Keratinocyte (primary cell): ENCODE data around the gene KCNQ2. TPM values are rescaled to one million over a fixed set of nuclear protein-coding genes. Genes with fewer than 3 reads are reported as not detected.
"Not testable (repeated sequence)": the region's sequence is repeated elsewhere in the genome, so short reads cannot be mapped to it uniquely, and the experiment has no call there.

ENCODE experiments used
- DNase-seq: peaks from one replicate; pipeline ENCODE4 v3.0.0-alpha.2; 2011; ENCODE audit warnings: low read depth, missing footprints, low spot score
- FAIRE-seq: peaks from 2 replicates; lab custom pipeline; 2011; peaks lifted over from hg19 to GRCh38; lab: Jason Lieb, UNC
- H2AFZ ChIP-seq: 2 replicates; pipeline ENCODE4 v1.6.0; 2012; ENCODE audit warnings: low read length, control low read depth, inconsistent platforms; ENCODE audit not compliant: control insufficient read depth
- H3K27ac ChIP-seq: 2 replicates; pipeline ENCODE4 v1.5.1; 2011; ENCODE audit warnings: low read length; ENCODE audit not compliant: control insufficient read depth, insufficient read depth
- H3K27me3 ChIP-seq: 3 replicates; pipeline ENCODE4 v1.6.0; 2011; ENCODE audit warnings: low read length; ENCODE audit not compliant: control insufficient read depth, insufficient read depth; ENCODE audit errors: extremely low read depth
- H3K36me3 ChIP-seq, 2 experiments: 2 replicates in 1 of 2; 3 replicates in 1 of 2; pipeline ENCODE4 v1.5.1; 2011; ENCODE audit warnings: low read length in 2 of 2, mild to moderate bottlenecking in 1 of 2; ENCODE audit not compliant: control insufficient read depth in 2 of 2, insufficient read depth in 2 of 2; ENCODE audit errors: extremely low read depth in 1 of 2
- H3K4me1 ChIP-seq: 3 replicates; pipeline ENCODE4 v1.5.1; 2011; ENCODE audit warnings: low read length; ENCODE audit not compliant: control insufficient read depth, insufficient read depth; ENCODE audit errors: extremely low read depth
- H3K4me2 ChIP-seq: 3 replicates; pipeline ENCODE4 v1.6.0; 2011; ENCODE audit warnings: low read depth, low read length; ENCODE audit not compliant: control insufficient read depth, insufficient read depth; ENCODE audit errors: extremely low read depth
- H3K4me3 ChIP-seq, 3 experiments: fragments of 200-600 bp in 1 of 3; sonication (generic) in 1 of 3; 2 replicates in 2 of 3; 3 replicates in 1 of 3; pipeline ENCODE4 v1.5.1; 2011 to 2016; ENCODE audit warnings: low read length in 3 of 3, mild to moderate bottlenecking in 3 of 3, control low read depth in 2 of 3, inconsistent platforms in 1 of 3, low read depth in 1 of 3, mixed read lengths in 1 of 3, mixed run types in 1 of 3, moderate library complexity in 1 of 3; ENCODE audit not compliant: control insufficient read depth in 2 of 3, insufficient read depth in 2 of 3; ENCODE audit errors: extremely low read depth in 1 of 3
- H3K79me2 ChIP-seq: 2 replicates; pipeline ENCODE4 v1.6.0; 2012; ENCODE audit warnings: low read length; ENCODE audit not compliant: control insufficient read depth, insufficient read depth
- H3K9ac ChIP-seq: 3 replicates; pipeline ENCODE4 v1.6.0; 2011; ENCODE audit warnings: low read length; ENCODE audit not compliant: control insufficient read depth, insufficient read depth; ENCODE audit errors: extremely low read depth
- H3K9me1 ChIP-seq: 3 replicates; pipeline ENCODE4 v1.6.0; 2011; ENCODE audit warnings: low read length; ENCODE audit not compliant: control insufficient read depth, insufficient read depth; ENCODE audit errors: extremely low read depth
- H3K9me3 ChIP-seq: 2 replicates; pipeline ENCODE4 v1.5.1; 2012; ENCODE audit warnings: low read depth, low read length; ENCODE audit not compliant: control insufficient read depth
- H4K20me1 ChIP-seq: 3 replicates; pipeline ENCODE4 v1.6.0; 2011; ENCODE audit warnings: low read length; ENCODE audit not compliant: control insufficient read depth, insufficient read depth; ENCODE audit errors: extremely low read depth
- CTCF ChIP-seq, 3 experiments: IDR thresholded peaks in 1 of 3; conservative IDR thresholded peaks in 1 of 3; optimal IDR thresholded peaks in 1 of 3; 2 replicates in 2 of 3; 3 replicates in 1 of 3; pipeline versions ENCODE3 to v1.5.1; 2011; ENCODE audit warnings: low read length in 3 of 3, mild to moderate bottlenecking in 3 of 3, moderate library complexity in 2 of 3, control low read depth in 1 of 3, inconsistent platforms in 1 of 3; ENCODE audit not compliant: insufficient read depth in 2 of 3; ENCODE audit errors: extremely low read depth in 1 of 3
- dilution Hi-C: fragments of 300-500 bp; cut with MboI; formaldehyde crosslinking; loops from one replicate; pipeline ENCODE4 v1.7.0; 2020; ENCODE audit warnings: low sequenced_read_pairs; ENCODE audit not compliant: extremely low pct_ligation_motif_present
- polyA plus RNA-seq, 5 experiments: library from polyadenylated mRNA; depleted of rRNA in 3 of 5; stranded (reverse) in 3 of 5; stranded (forward) in 1 of 5; unstranded in 1 of 5; fragments of >200 nt; gene quantifications; 1 replicate in 1 of 5; 2 replicates in 3 of 5; 3 replicates in 1 of 5; pipeline versions ENCODE4 v1.2.1 to v1.2.3, GENCODE V29; 2011 to 2012; ENCODE audit warnings: missing spikeins in 2 of 5, low read depth in 1 of 5, low replicate concordance in 1 of 5

Gene KCNQ2
- polyA plus RNA-seq, 1 donor (not counting 4 experiments of a cell fraction or from before 2014, with no cell fraction given) = not detected

- H4K20me1 ChIP-seq = peaks cover 14% of the 10 kb centered on the region
Measured at GRCh38 chr20:63518351-63518861, 46.0 kb upstream of the KCNQ2 start.

GRCh38 chr20:63517376-63518309 lies 45.2 kb upstream of the KCNQ2 start:
- no peak for DNase-seq
- dilution Hi-C loops = no loop called here
- no peak for TF ChIP-seq CTCF (optimal IDR thresholded peaks at IDR 0.05 in 1 of 3, IDR thresholded peaks at IDR 0.05 in 1 of 3, conservative IDR thresholded peaks at IDR 0.05 in 1 of 3; ENCODE audit: extremely low read depth in 1 of 3, insufficient read depth in 2 of 3, low read length in 3 of 3)

More at GRCh38 chr20:63518351-63518861, 46.0 kb upstream of the KCNQ2 start:
- dilution Hi-C loops = no loop called here
- DNase-seq (no peak), FAIRE-seq (no peak)
- H3K4me3 ChIP-seq = no peak overlapping the region
- no peak overlapping the region for H3K9ac ChIP-seq
- H3K9me3 ChIP-seq = peaks cover 5% of the 10 kb centered on the region
- H3K4me2 ChIP-seq = no peak overlapping the region
- no peak overlapping the region for H3K27ac ChIP-seq
- no peaks in the 10 kb centered on the region for H3K27me3 ChIP-seq
- H3K4me1 ChIP-seq = peaks cover 10% of the 10 kb centered on the region
- H3K79me2 ChIP-seq = peaks cover 20% of the 10 kb centered on the region
- no peak overlapping the region for H2AFZ ChIP-seq
- H3K36me3 ChIP-seq = peaks cover 11 to 16% of the 10 kb centered on the region in 2 experiments
- TF ChIP-seq CTCF (optimal IDR thresholded peaks at IDR 0.05 in 1 of 3, IDR thresholded peaks at IDR 0.05 in 1 of 3, conservative IDR thresholded peaks at IDR 0.05 in 1 of 3; ENCODE audit: extremely low read depth in 1 of 3, insufficient read depth in 2 of 3, low read length in 3 of 3) = no peak
- H3K9me1 ChIP-seq = no peaks in the 10 kb centered on the region

GRCh38 chr20:63514520-63514919 lies 42.1 kb upstream of the KCNQ2 start:
- H3K36me3 ChIP-seq, H2AFZ ChIP-seq, H3K4me1 ChIP-seq, H4K20me1 ChIP-seq, DNase-seq, H3K9me3 ChIP-seq, H3K27ac ChIP-seq, FAIRE-seq, dilution Hi-C loops, H3K27me3 ChIP-seq, H3K4me3 ChIP-seq, H3K9ac ChIP-seq, H3K4me2 ChIP-seq, H3K9me1 ChIP-seq, H3K79me2 ChIP-seq: not testable (repeated sequence)

More at GRCh38 chr20:63517376-63518309, 45.2 kb upstream of the KCNQ2 start:
- H3K36me3 ChIP-seq = peaks cover 5 to 11% of the 10 kb centered on the region in 2 experiments
- H3K4me1 ChIP-seq = peaks cover 10% of the 10 kb centered on the region
- H3K27me3 ChIP-seq = no peaks in the 10 kb centered on the region
- H3K4me2 ChIP-seq = no peak overlapping the region
- peaks cover 9% of the 10 kb centered on the region for H4K20me1 ChIP-seq
- H3K9ac ChIP-seq = no peak overlapping the region
- FAIRE-seq = no peak
- no peak overlapping the region for H2AFZ ChIP-seq
- H3K4me3 ChIP-seq = no peak overlapping the region
- H3K9me3 ChIP-seq = no peaks in the 10 kb centered on the region
- peaks cover 16% of the 10 kb centered on the region for H3K79me2 ChIP-seq
- no peaks in the 10 kb centered on the region for H3K9me1 ChIP-seq
- no peak overlapping the region for H3K27ac ChIP-seq
